GM12891 (cell line): ENCODE data around the gene NEGR1.

Source experiments
- DNase-seq: peaks from one replicate; pipeline ENCODE4 v3.0.0; 2011; ENCODE audit warnings: low spot score; ENCODE audit not compliant: insufficient read length
- FAIRE-seq: peaks from 2 replicates; lab custom pipeline; 2011; peaks lifted over from hg19 to GRCh38; lab: Jason Lieb, UNC
- PAX5 ChIP-seq: IDR thresholded peaks from 2 replicates; pipeline ENCODE4 v1.6.1; 2011; ENCODE audit warnings: low read length, moderate library complexity, mild to moderate bottlenecking; ENCODE audit not compliant: insufficient read depth, severe bottlenecking
- POLR2A ChIP-seq: IDR thresholded peaks from 2 replicates; pipeline ENCODE4 v1.6.1; 2011; ENCODE audit warnings: low read depth, low read length, control low read depth
- POLR2AphosphoS5 ChIP-seq: IDR thresholded peaks from 2 replicates; pipeline ENCODE4 v1.6.1; 2011; ENCODE audit warnings: low read depth, low read length, control low read depth
- POU2F2 ChIP-seq: IDR thresholded peaks from 2 replicates; pipeline ENCODE4 v1.6.1; 2011; ENCODE audit warnings: low read depth, mild to moderate bottlenecking, control low read depth, low read length, moderate library complexity
- SPI1 ChIP-seq: IDR thresholded peaks from 2 replicates; pipeline ENCODE4 v1.6.1; 2011; ENCODE audit warnings: low read depth, low read length, control low read depth
- TAF1 ChIP-seq: IDR thresholded peaks from 2 replicates; pipeline ENCODE4 v1.6.1; 2011; ENCODE audit warnings: low read depth, low read length, control low read depth

The NEGR1 gene

DNA sequence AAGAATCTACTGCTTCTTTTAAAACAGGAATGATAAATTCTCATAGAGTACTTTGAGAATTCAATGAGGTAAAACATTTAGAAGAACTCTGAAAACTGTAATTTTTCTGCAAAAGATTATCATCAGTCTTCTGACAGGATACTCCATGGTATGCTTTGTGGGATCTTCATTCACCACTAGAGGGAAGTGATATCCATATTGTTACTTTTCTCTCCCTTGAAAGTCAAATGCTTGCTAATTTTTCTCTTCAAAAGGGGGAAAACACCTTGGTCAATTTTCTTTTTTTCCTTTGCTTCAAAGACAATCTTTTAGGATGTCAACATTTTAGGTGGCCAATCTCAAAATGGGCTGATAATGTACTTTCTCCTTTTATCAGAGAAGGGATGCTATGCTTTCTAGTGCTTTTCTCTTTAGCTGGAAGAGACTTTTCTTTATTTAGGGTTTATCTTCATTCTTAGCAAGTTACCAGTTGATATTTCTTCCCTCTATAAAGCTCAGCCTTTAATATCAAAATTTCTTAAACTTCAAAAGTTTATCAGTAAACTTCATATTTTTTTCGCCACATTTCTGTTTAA, 95.5 kb downstream of the NEGR1 start:
- no peak for FAIRE-seq
- no peak for DNase-seq
- no peak for TF ChIP-seq POU2F2
- TF ChIP-seq PAX5, result no peak
- no peak for TF ChIP-seq SPI1
- TF ChIP-seq POLR2AphosphoS5, result no peak
- no peak for TF ChIP-seq TAF1
- TF ChIP-seq POLR2A, result no peak

DNA sequence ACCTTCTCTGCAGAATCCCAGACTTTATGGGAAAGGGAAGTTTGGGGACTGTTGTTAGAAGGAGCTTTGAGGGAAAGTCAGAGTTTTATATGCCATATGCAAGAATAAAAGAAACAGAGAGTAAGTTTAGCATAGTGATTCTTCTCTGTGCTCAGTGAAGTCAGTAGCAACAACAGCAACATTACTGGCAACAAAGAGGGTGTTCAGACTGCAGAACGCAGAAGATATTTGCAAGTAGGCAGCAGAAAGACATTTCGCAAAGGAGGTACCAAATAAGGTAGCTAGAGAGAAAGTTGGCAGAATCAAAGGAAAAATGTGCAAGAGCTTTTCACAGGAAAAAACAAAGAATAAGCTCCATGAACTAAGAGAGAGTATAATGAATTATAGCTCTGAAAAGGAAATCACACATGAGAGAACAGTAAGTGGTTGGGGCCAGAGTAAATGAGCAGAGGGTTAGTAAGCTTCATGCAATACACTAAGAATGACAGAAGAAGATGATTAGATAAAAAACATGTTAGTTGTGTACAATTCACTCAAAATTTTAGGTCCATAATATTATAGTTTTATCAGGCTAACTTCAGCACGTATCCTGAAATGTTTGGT, 98.1 kb downstream of the NEGR1 start:
- FAIRE-seq, result no peak
- TF ChIP-seq POLR2A (no peak), POLR2AphosphoS5 (no peak), SPI1 (no peak), TAF1 (no peak), POU2F2 (no peak), PAX5 (no peak)
- no peak for DNase-seq

DNA sequence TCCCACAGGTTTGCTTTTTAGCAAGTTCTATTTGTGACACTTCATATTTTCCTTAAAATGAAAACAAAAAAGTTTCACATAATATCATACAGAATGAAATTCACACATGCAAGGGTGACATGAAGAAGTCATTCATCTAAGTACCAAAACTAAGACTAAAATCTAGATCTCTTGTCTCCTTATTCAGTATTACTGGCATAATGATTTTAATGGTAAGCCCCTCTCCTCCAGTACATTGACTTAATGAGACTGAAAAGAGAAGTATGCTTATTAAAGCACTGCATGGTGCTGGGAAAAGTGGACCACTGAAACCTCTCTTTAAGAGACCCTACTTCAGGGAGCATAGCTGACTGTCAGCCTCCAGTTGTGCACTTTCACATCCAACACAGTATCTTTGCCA, 99.5 kb downstream of the NEGR1 start:
- TF ChIP-seq SPI1 (no peak), POU2F2 (no peak), POLR2A (no peak), POLR2AphosphoS5 (no peak), PAX5 (no peak), TAF1 (no peak)
- DNase-seq (no peak), FAIRE-seq (no peak)

DNA sequence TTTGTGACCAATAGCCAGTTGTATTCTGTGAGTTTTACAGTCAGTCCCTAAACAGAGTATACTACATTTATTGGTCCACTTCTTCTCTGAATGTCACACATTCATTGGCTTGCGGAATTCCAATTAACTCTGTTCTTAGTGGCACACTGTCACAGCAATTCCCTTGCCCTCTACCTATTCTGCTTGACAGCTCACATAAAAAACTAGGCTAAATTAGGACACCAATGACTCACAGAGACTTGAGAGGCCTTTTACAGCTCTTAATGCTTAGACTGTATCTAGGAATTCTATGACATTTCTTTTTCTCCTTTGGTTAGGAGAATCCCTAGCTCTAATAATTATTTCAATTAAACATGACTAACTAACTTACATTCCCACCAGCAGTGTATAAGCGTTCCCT, 104.1 kb downstream of the NEGR1 start:
- FAIRE-seq, result no peak
- TF ChIP-seq POU2F2 (no peak), PAX5 (no peak), POLR2A (no peak), TAF1 (no peak), POLR2AphosphoS5 (no peak), SPI1 (no peak)
- no peak for DNase-seq

DNA sequence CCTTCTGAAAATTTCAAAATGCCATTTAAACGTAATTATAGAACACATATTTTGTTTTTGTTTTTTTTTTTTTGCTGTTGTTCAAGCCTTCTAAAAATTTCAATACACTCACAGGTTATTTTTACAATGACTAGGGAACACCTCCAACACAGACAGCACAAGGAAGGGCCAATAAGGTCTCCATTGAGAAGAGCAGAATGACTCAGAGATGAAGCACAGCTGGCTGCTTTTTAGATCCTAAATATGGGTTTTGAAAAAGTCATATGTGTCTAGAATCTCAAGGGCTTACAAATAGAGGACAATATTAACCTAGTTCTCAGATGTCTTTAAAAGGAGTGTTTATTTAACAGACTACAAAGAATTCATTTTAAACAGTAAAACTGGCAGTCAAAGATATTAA, 104.6 kb downstream of the NEGR1 start:
- FAIRE-seq (no peak), DNase-seq (no peak)
- TF ChIP-seq PAX5 (no peak), POLR2A (no peak), TAF1 (no peak)

DNA sequence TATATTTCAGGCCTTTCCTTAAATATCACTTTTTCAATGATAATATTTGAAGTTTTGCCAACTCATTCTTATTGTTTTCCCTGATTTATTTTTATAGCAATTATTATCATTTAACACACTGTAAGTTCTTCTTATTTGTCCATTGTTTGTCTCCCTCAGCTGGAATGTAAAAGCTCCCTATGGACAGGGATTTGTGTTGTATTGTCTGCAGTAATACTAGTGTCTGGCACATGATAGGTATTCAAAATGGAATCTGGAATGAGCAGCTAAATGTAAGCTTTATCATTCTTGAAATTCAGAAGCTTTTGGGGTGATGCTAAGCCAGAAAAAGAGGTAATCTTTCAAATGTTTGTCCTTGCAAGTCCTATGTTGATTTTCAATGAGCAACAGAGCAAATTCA, 112.1 kb downstream of the NEGR1 start:
- TF ChIP-seq POLR2AphosphoS5, result no peak
- TF ChIP-seq TAF1, result no peak
- TF ChIP-seq POU2F2, result no peak
- DNase-seq (no peak), FAIRE-seq (no peak)

DNA sequence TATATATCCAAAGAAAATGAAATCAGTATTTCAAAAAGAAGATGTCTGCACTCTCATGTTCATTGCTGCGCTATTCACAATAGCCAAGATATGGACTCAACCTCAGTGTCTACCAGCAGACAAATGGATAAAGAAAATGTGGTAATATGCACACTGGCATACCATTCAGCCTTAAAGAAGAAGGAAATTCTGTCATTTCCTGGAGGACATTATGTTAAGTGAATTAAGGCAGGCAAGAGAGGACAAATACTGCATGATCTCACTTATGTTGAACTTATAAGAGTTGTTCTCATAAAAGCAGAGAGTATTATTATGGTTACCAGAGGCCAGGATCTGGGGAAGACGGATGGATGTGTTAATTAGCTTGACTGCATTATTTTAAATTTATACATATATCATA, 115.9 kb downstream of the NEGR1 start:
- no peak for FAIRE-seq
- no peak for DNase-seq
- TF ChIP-seq SPI1 (no peak), POLR2AphosphoS5 (no peak), POLR2A (no peak), TAF1 (no peak), POU2F2 (no peak)

DNA sequence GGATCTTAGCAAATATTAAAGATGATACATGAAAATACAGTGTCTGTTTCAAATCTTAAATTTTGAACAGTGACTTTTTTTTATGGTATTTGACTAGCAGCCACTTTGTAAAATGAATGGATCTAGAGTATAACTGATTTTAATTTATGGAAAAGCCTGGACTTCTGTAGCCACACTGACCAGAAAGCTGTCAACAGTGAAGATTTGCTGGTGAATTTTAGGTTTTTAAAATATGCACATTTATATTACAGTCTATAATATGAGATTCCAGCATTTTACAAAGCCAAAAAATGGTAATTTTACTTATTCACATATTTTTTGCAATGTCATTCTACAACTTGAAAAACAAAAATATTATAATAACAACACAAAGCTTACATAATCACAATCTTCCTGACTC, 131.8 kb downstream of the NEGR1 start:
- DNase-seq (no peak), FAIRE-seq (no peak)
- TF ChIP-seq SPI1 (no peak), TAF1 (no peak), POLR2A (no peak), POLR2AphosphoS5 (no peak), POU2F2 (no peak), PAX5 (no peak)

DNA sequence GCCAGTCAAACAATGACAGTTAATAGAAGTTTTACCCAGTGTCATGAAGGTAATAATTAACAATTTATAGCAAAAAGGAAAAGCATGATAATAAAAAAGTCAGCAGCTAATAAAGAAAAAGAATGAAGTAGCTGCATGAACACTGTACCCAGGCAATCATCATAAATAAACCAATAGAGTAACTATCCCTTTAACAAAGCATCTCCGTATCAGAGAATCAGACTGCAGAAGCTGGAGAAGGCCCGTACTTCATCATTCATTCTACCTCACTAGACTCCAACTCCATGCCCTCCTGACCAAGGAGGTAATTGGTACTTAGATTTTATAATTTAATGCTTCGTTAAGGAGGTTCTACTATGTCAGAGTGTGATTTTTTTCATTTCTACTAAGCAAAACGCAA, 140.5 kb downstream of the NEGR1 start:
- TF ChIP-seq POLR2AphosphoS5 (no peak), POLR2A (no peak), SPI1 (no peak)
- DNase-seq (no peak), FAIRE-seq (no peak)

DNA sequence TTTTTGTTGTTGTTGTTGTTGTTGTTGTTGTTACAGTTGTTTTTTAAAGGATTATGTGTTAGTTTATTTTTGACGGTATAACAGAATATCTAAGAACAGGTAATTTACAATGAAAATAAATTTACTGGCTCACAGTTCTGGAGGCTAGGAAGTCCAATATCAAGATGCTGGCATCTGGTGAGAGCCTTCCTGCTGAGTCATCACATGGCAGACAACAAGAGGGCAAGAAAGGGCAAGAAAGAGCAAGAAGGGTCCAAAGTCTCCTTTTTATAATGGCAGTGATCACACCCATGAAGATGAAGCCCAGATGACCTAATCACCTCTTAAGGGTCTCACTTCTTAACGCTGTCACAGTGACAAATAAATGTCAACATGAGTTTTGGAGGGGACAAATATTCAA, 142.1 kb downstream of the NEGR1 start:
- no peak for DNase-seq
- no peak for TF ChIP-seq POLR2AphosphoS5
- no peak for TF ChIP-seq POU2F2
- no peak for TF ChIP-seq SPI1
- no peak for TF ChIP-seq POLR2A
- no peak for TF ChIP-seq TAF1
- TF ChIP-seq PAX5, result no peak
- no peak for FAIRE-seq
